Hepatocyte (in vitro differentiated cells): ENCODE results near the gene SELE. TPM values are rescaled to one million over a fixed set of nuclear protein-coding genes. Genes with fewer than 3 reads are reported as not detected.

Experiments used
- DNase-seq: peaks from one replicate; pipeline ENCODE4 v3.0.0-alpha.2; 2016; ENCODE audit warnings: low spot score
- H2AFZ ChIP-seq: fragments of 200-600 bp; sonication (generic); 2 replicates; pipeline ENCODE4 v1.6.0; 2016; ENCODE audit warnings: antibody characterized with exemption, mild to moderate bottlenecking
- H3K27ac ChIP-seq: fragments of 200-600 bp; sonication (generic); 2 replicates; pipeline ENCODE4 v1.5.1; 2016; ENCODE audit warnings: mild to moderate bottlenecking
- H3K27me3 ChIP-seq: fragments of 200-600 bp; sonication (generic); 2 replicates; pipeline ENCODE4 v1.6.1; 2016
- H3K36me3 ChIP-seq: fragments of 200-600 bp; sonication (generic); replicated peaks from 2 replicates; pipeline ENCODE4 v1.5.1; 2016; ENCODE audit warnings: low read depth; ENCODE audit not compliant: insufficient read depth
- H3K4me1 ChIP-seq: fragments of 200-600 bp; sonication (generic); 2 replicates; pipeline ENCODE4 v1.5.1; 2016; ENCODE audit warnings: mild to moderate bottlenecking, moderate library complexity; ENCODE audit not compliant: insufficient read depth
- H3K4me2 ChIP-seq: fragments of 200-600 bp; sonication (generic); 2 replicates; pipeline ENCODE4 v1.6.0; 2016
- H3K4me3 ChIP-seq: fragments of 200-600 bp; sonication (generic); 2 replicates; pipeline ENCODE4 v1.5.1; 2016; ENCODE audit warnings: mild to moderate bottlenecking
- H3K79me2 ChIP-seq: fragments of 200-600 bp; sonication (generic); 2 replicates; pipeline ENCODE4 v1.6.0; 2017; ENCODE audit warnings: mild to moderate bottlenecking
- H3K9me2 ChIP-seq: fragments of 200-600 bp; sonication (generic); replicated peaks from 2 replicates; pipeline ENCODE4 v1.6.0; 2017; ENCODE audit warnings: mild to moderate bottlenecking; ENCODE audit not compliant: insufficient read depth
- H3K9me3 ChIP-seq: fragments of 200-600 bp; sonication (generic); 2 replicates; pipeline ENCODE4 v1.5.1; 2016; ENCODE audit warnings: low read depth, mild to moderate bottlenecking
- H4K20me1 ChIP-seq: fragments of 200-600 bp; sonication (generic); 2 replicates; pipeline ENCODE4 v1.6.0; 2016; ENCODE audit warnings: mild to moderate bottlenecking; ENCODE audit not compliant: insufficient read depth, poor library complexity, severe bottlenecking
- CTCF ChIP-seq: fragments of 200-600 bp; sonication (generic); IDR thresholded peaks from 2 replicates; pipeline ENCODE4 v1.5.1; 2016; ENCODE audit warnings: antibody characterized with exemption, mild to moderate bottlenecking; ENCODE audit not compliant: poor library complexity
- EZH2 ChIP-seq: fragments of 200-600 bp; sonication (generic); IDR thresholded peaks from 2 replicates; pipeline ENCODE4 v1.6.1; 2016; ENCODE audit warnings: antibody characterized with exemption, mild to moderate bottlenecking, borderline replicate concordance
- EZH2phosphoT487 ChIP-seq: fragments of 200-600 bp; sonication (generic); IDR thresholded peaks from one replicate; pipeline ENCODE4 v1.6.1; 2018; ENCODE audit warnings: antibody characterized with exemption, mild to moderate bottlenecking, low read depth, moderate library complexity; ENCODE audit not compliant: unreplicated experiment, severe bottlenecking
- WGBS: methylation state at CpG from one replicate; pipeline ENCODE4 v1.1.6; 2016; ENCODE audit warnings: low lambda C conversion rate; ENCODE audit errors: missing lambda C conversion rate; 5-methylcytosine and 5-hydroxymethylcytosine counted together
- polyA plus RNA-seq: library from polyadenylated mRNA; unstranded; fragments of >200 nt; fragmentation: Nextera tagmentation; extraction: Ambion mirVana; gene quantifications from 2 replicates; pipeline ENCODE4 v1.2.1, GENCODE V29; 2016
- total RNA-seq: library from RNA; depleted of rRNA; stranded (reverse); fragments of >200 nt; gene quantifications from 2 replicates; pipeline ENCODE4 v1.2.3, GENCODE V29; 2014

SELE gene
- total and polyA plus RNA-seq, 2 experiments from 2014 or later, result 0.03 TPM; not detected in 1

DNA sequence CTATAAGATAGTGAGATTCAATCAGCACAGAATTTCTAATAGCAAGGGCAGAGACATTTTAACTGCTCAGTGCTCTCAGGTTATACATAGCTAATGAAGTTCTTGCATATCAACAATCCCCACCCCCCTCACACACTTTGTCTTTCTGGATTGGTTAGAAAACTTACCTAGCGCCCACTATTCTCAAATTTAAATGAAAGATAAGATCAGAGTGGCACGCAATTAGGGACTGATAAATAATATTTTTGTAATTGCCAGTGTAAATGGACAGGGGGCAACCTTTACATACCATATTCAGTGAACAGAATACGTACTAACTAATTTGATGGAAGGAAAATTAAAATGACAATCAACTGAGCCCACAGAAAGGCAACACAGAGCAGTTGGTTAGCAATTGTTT, 34.2 kb downstream of the SELE start:
- Histone ChIP-seq H3K4me2 (no peak overlapping the region), H3K4me3 (no peak overlapping the region), H3K9me3 (no peaks in the 10 kb centered on the region), H3K79me2 (no peaks in the 10 kb centered on the region), H3K9me2 (no peaks in the 10 kb centered on the region), H3K36me3 (no peaks in the 10 kb centered on the region), H2AFZ (no peak overlapping the region), H3K27me3 (no peaks in the 10 kb centered on the region), H3K4me1 (no peaks in the 10 kb centered on the region), H3K27ac (no peak overlapping the region), H4K20me1 (no peaks in the 10 kb centered on the region)
- WGBS, result 56% methylated on average over 3 of the region's 3 CpGs
- no peak for TF ChIP-seq EZH2
- TF ChIP-seq CTCF, result no peak
- TF ChIP-seq EZH2phosphoT487, result no peak
- DNase-seq, result no peak

- Histone ChIP-seq H4K20me1 (no peaks in the 10 kb centered on the region), H3K27ac (no peak overlapping the region)
Measured at GRCh38 chr1:169698976-169699375, 34.9 kb downstream of the SELE start.

GRCh38 chr1:169697755-169698154, 36.1 kb downstream of the SELE start:
- TF ChIP-seq EZH2 (no peak), CTCF (no peak), EZH2phosphoT487 (no peak)
- 92% methylated on average over 1 of the region's 1 CpG for WGBS
- no peak overlapping the region for H3K4me2 ChIP-seq
- H3K9me2 ChIP-seq, result no peaks in the 10 kb centered on the region
- no peak for DNase-seq
- no peaks in the 10 kb centered on the region for H3K27me3 ChIP-seq
- no peak overlapping the region for H2AFZ ChIP-seq
- no peaks in the 10 kb centered on the region for H3K36me3 ChIP-seq
- no peaks in the 10 kb centered on the region for H3K4me1 ChIP-seq
- H3K9me3 ChIP-seq, result no peaks in the 10 kb centered on the region
- H3K4me3 ChIP-seq, result no peak overlapping the region
- no peaks in the 10 kb centered on the region for H4K20me1 ChIP-seq
- H3K27ac ChIP-seq, result no peak overlapping the region
- H3K79me2 ChIP-seq, result no peaks in the 10 kb centered on the region

More at GRCh38 chr1:169698976-169699375, 34.9 kb downstream of the SELE start:
- TF ChIP-seq EZH2phosphoT487 (no peak), CTCF (no peak), EZH2 (no peak)
- Histone ChIP-seq H2AFZ (no peak overlapping the region), H3K4me3 (no peak overlapping the region), H3K36me3 (no peaks in the 10 kb centered on the region), H3K4me2 (no peak overlapping the region), H3K9me2 (no peaks in the 10 kb centered on the region), H3K79me2 (no peaks in the 10 kb centered on the region), H3K4me1 (no peaks in the 10 kb centered on the region), H3K27me3 (no peaks in the 10 kb centered on the region), H3K9me3 (no peaks in the 10 kb centered on the region)
- no peak for DNase-seq
- WGBS, result 81% methylated on average over 3 of the region's 3 CpGs
